ENCODE data around the gene RUBCNL.

- TF ChIP-seq, protein P1, sequence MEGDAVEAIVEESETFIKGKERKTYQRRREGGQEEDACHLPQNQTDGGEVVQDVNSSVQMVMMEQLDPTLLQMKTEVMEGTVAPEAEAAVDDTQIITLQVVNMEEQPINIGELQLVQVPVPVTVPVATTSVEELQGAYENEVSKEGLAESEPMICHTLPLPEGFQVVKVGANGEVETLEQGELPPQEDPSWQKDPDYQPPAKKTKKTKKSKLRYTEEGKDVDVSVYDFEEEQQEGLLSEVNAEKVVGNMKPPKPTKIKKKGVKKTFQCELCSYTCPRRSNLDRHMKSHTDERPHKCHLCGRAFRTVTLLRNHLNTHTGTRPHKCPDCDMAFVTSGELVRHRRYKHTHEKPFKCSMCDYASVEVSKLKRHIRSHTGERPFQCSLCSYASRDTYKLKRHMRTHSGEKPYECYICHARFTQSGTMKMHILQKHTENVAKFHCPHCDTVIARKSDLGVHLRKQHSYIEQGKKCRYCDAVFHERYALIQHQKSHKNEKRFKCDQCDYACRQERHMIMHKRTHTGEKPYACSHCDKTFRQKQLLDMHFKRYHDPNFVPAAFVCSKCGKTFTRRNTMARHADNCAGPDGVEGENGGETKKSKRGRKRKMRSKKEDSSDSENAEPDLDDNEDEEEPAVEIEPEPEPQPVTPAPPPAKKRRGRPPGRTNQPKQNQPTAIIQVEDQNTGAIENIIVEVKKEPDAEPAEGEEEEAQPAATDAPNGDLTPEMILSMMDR (IDR thresholded peaks at IDR 0.05): no peak
- TF ChIP-seq EZH2 (IDR thresholded peaks at IDR 0.05) (no peak), EZH2phosphoT487 (IDR thresholded peaks at IDR 0.05) (no peak)
These were observed 69.9 kb downstream of the RUBCNL start for GRCh38 chr13:46317120-46317519.
